Vagina (tissue), 2 donors: ENCODE results near the gene HAPLN2. TPM values are rescaled to one million over a fixed set of nuclear protein-coding genes. Genes with fewer than 3 reads are reported as not detected.
"Not testable (repeated sequence)": the region's sequence is repeated elsewhere in the genome, so short reads cannot be mapped to it uniquely, and the experiment has no call there.

Experiments used
- DNase-seq, 2 donors: peaks; one replicate each; pipeline ENCODE4 v3.0.0-alpha.2; 2017; ENCODE audit errors: extremely low spot score in 2 of 2
- H3K27ac ChIP-seq: fragments of 200-600 bp; sonication (generic); one replicate; pipeline ENCODE4 v1.5.1; 2019
- H3K27me3 ChIP-seq: fragments of 200-600 bp; sonication (generic); one replicate; pipeline ENCODE4 v1.5.1; 2019
- H3K36me3 ChIP-seq, 2 donors: fragments of 200-600 bp; sonication (generic); one replicate each; pipeline ENCODE4 v1.5.1; 2017 to 2019
- H3K4me1 ChIP-seq: fragments of 200-600 bp; sonication (generic); one replicate; pipeline ENCODE4 v1.5.1; 2019
- H3K4me3 ChIP-seq, 2 donors: fragments of 200-600 bp; sonication (generic); 1 replicate in 1 of 2; 2 replicates in 1 of 2; pipeline ENCODE4 v1.5.1; 2016 to 2019
- H3K9me3 ChIP-seq: fragments of 200-600 bp; sonication (generic); one replicate; pipeline ENCODE4 v1.5.1; 2019
- CTCF ChIP-seq, 3 experiments: fragments of 450-650 bp in 2 of 3; fragments of 200-600 bp in 1 of 3; sonication (generic) in 1 of 3; IDR thresholded peaks; one replicate each; pipeline ENCODE4 v1.5.1; 2017 to 2019; ENCODE audit warnings: antibody characterized with exemption in 3 of 3, mild to moderate bottlenecking in 2 of 3, moderate library complexity in 2 of 3
- POLR2A ChIP-seq, 2 donors: fragments of 450-650 bp; IDR thresholded peaks; one replicate each; pipeline ENCODE4 v1.6.1; 2017; ENCODE audit warnings: antibody characterized with exemption in 2 of 2, mild to moderate bottlenecking in 2 of 2, moderate library complexity in 2 of 2
- POLR2AphosphoS5 ChIP-seq, 2 donors: sonication (generic); formaldehyde crosslinking; IDR thresholded peaks; one replicate each; pipeline ENCODE4 v1.9.0; 2017; ENCODE audit warnings: antibody characterized with exemption in 2 of 2, mild to moderate bottlenecking in 2 of 2, low read depth in 1 of 2; ENCODE audit not compliant: insufficient read depth in 1 of 2
- intact Hi-C: fragments of 100-400 bp; cut with DNase I; formaldehyde crosslinking; loops from one replicate; pipeline ENCODE4 v1.15.1; 2023
- total RNA-seq: library from RNA; depleted of rRNA; stranded (reverse); fragments of >200 nt; gene quantifications from one replicate; pipeline ENCODE4 v1.2.3, GENCODE V29; 2016

The HAPLN2 gene
- total RNA-seq, 1 donor from 2014 or later = not detected

- TF ChIP-seq POLR2A (IDR thresholded peaks at IDR 0.05) = no peak
- TF ChIP-seq CTCF (IDR thresholded peaks at IDR 0.05) = no peak
- no peak for TF ChIP-seq POLR2AphosphoS5 (IDR thresholded peaks at IDR 0.05; ENCODE audit: insufficient read depth in 1 of 2, low read depth in 1 of 2)
- H3K27ac ChIP-seq = no peak overlapping the region
- peaks cover 21% of the 10 kb centered on the region for H3K4me1 ChIP-seq
- no peak overlapping the region for H3K4me3 ChIP-seq
- no peaks in the 10 kb centered on the region for H3K9me3 ChIP-seq
- intact Hi-C loops = no loop called here
- no peaks in the 10 kb centered on the region for H3K27me3 ChIP-seq
- peaks cover 0 to 29% of the 10 kb centered on the region in 2 donors for H3K36me3 ChIP-seq
- no peak for DNase-seq
Observed at GRCh38 chr1:156599811-156600210, 19.4 kb upstream of the HAPLN2 start.

GRCh38 chr1:156600733-156601121 lies 18.5 kb upstream of the HAPLN2 start:
- Histone ChIP-seq H3K27me3 (no peaks in the 10 kb centered on the region), H3K36me3 (peaks cover 0 to 24% of the 10 kb centered on the region in 2 donors), H3K9me3 (no peaks in the 10 kb centered on the region), H3K27ac (peak overlapping the region; percentile 47), H3K4me1 (peaks cover 21% of the 10 kb centered on the region), H3K4me3 (peak overlapping the region; percentile 67 to 78)
- intact Hi-C loops = no loop called here
- no peak for DNase-seq
- TF ChIP-seq POLR2AphosphoS5 (IDR thresholded peaks at IDR 0.05; ENCODE audit: insufficient read depth in 1 of 2, low read depth in 1 of 2) = no peak
- no peak for TF ChIP-seq CTCF (IDR thresholded peaks at IDR 0.05)
- no peak for TF ChIP-seq POLR2A (IDR thresholded peaks at IDR 0.05)

GRCh38 chr1:156601122-156601830 lies 17.9 kb upstream of the HAPLN2 start, which contains the start of gene GPATCH4:
GPATCH4 (minus strand) TSS chr1:156601479.
- Histone ChIP-seq H3K36me3 (peaks cover 0 to 18% of the 10 kb centered on the region in 2 donors), H3K4me1 (peaks cover 21% of the 10 kb centered on the region), H3K4me3 (peak within 1 kb of the TSS; percentile 67 to 78), H3K27me3 (no peaks in the 10 kb centered on the region), H3K27ac (peak within 1 kb of the TSS; percentile 47), H3K9me3 (no peaks in the 10 kb centered on the region)
- DNase-seq = no peak
- TF ChIP-seq CTCF (IDR thresholded peaks at IDR 0.05) (peak in 1 of 3 experiments; percentile 24), POLR2AphosphoS5 (IDR thresholded peaks at IDR 0.05; ENCODE audit: insufficient read depth in 1 of 2, low read depth in 1 of 2) (peak; percentile 71 to 94), POLR2A (IDR thresholded peaks at IDR 0.05) (no peak)
- intact Hi-C loops = no loop called here

- Histone ChIP-seq H3K4me1 (peaks cover 21% of the 10 kb centered on the region), H3K27ac (peak overlapping the region; percentile 47), H3K9me3 (no peaks in the 10 kb centered on the region), H3K27me3 (no peaks in the 10 kb centered on the region), H3K4me3 (peak overlapping the region; percentile 67 to 78), H3K36me3 (peaks cover 0 to 12% of the 10 kb centered on the region in 2 donors)
- TF ChIP-seq POLR2A (IDR thresholded peaks at IDR 0.05) (no peak), CTCF (IDR thresholded peaks at IDR 0.05) (no peak), POLR2AphosphoS5 (IDR thresholded peaks at IDR 0.05; ENCODE audit: insufficient read depth in 1 of 2, low read depth in 1 of 2) (no peak)
- intact Hi-C loops = no loop called here
- DNase-seq = no peak
Observed at GRCh38 chr1:156601892-156602291, 17.3 kb upstream of the HAPLN2 start.

- no peak for DNase-seq
- no peaks in the 10 kb centered on the region for H3K9me3 ChIP-seq
- peaks cover 0 to 8% of the 10 kb centered on the region in 2 donors for H3K36me3 ChIP-seq
- intact Hi-C loops = no loop called here
- H3K4me1 ChIP-seq = peaks cover 21% of the 10 kb centered on the region
- no peak overlapping the region for H3K27ac ChIP-seq
- TF ChIP-seq POLR2AphosphoS5 (IDR thresholded peaks at IDR 0.05; ENCODE audit: insufficient read depth in 1 of 2, low read depth in 1 of 2) (no peak), POLR2A (IDR thresholded peaks at IDR 0.05) (no peak), CTCF (IDR thresholded peaks at IDR 0.05) (no peak)
- H3K4me3 ChIP-seq = no peak overlapping the region
- H3K27me3 ChIP-seq = no peaks in the 10 kb centered on the region
Observed at GRCh38 chr1:156602557-156602993, 16.6 kb upstream of the HAPLN2 start.

GRCh38 chr1:156607344-156607743 lies 11.9 kb upstream of the HAPLN2 start:
- H3K36me3 ChIP-seq, DNase-seq, H3K27me3 ChIP-seq, H3K27ac ChIP-seq, H3K4me1 ChIP-seq, H3K4me3 ChIP-seq, H3K9me3 ChIP-seq: not testable (repeated sequence)
- intact Hi-C loops = loop anchor here (5.0 kb wide), 1 partner anchor 150 kb away; no protein-coding TSS in a partner anchor
